ENCODE results near the gene CFAP77.

- TF ChIP-seq CTCF (conservative IDR thresholded peaks at IDR 0.05; ENCODE audit: low read depth, low read length) = no peak
- TF ChIP-seq EZH2 (IDR thresholded peaks at IDR 0.05; ENCODE audit: low read length, unreplicated experiment) = no peak
- no peak for TF ChIP-seq EZH2phosphoT487 (IDR thresholded peaks at IDR 0.05; ENCODE audit: borderline replicate concordance, low read length)
Observed at GRCh38 chr9:132557159-132557558, 147.1 kb downstream of the CFAP77 start.

Measured in PC-3 (cell line).